Measurements from ENCODE around the gene MRPS30.

DNA sequence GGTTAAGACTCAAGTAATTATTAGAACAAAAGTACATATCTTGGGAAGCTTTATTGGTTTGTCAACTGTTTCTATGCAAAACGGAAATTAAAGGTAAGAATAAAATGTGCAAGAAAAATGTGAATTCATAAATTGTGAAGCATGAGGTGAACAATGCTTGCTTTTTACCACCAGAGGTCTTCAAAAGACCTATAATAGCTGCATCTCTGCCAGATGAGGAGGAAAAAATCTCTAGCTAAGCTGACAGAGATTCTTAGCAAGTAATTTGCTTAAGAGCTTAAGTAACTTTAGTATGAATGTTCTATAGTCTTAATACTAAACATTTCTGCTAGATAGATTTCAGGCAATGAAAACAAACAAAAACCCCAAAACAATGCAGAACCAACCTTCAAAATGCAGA is 54.1 kb downstream of the MRPS30 start:
- no peak for TF ChIP-seq CTCF (IDR thresholded peaks at IDR 0.05)
- no peak for TF ChIP-seq POLR2A (IDR thresholded peaks at IDR 0.05)

Data from ovary (tissue), 3 donors.